ENCODE data around the gene STEEP1.

Gene STEEP1

DNA sequence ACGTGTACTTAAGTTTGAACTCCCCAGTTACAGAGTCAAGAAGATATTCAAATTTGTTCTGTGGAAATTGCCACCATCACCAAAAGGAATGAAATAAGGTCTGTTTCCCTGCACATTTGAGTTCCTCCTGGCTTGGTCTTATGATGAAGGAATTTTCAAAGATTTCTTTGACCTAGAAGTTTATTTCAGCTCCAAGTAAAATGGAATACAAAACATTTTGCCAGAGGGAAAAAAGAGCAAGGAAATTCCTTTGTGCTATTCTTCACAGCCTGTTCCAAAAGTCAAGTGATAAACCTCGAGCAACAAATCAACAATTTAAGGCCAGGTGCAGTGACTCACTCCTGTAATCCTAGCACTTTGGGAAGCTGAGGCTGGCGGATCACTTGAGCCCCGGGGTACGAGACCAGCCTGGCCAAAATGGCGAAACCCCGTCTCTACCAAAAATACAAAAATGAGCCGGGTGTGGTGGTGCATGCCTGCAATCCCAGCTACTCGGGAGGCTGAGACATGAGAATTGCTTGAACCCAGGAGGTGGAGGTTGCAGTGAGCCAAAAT lies 37.6 kb upstream of the STEEP1 start:
- Histone ChIP-seq H3F3A (ENCODE audit: insufficient read depth) (no peaks in the 10 kb centered on the region), H3K36me3 (ENCODE audit: low read length) (no peaks in the 10 kb centered on the region), H3K4me2 (ENCODE audit: low read depth, low read length, poor library complexity, severe bottlenecking) (peak overlapping the region; percentile 10), H4K20me1 (ENCODE audit: low read depth, low read length) (0 out of 2 replicates have a peak, but pooled peaks cover 5% of the 10 kb centered on the region), H3K27me3 (ENCODE audit: low read length) (no peaks in the 10 kb centered on the region), H2AFZ (ENCODE audit: low read depth, low read length, severe bottlenecking) (no peak overlapping the region), H3K9me2 (replicated peaks; ENCODE audit: insufficient read depth, low read length) (no peaks in the 10 kb centered on the region), H3K27ac (ENCODE audit: low read depth, low read length) (no peak overlapping the region), H3K4me3 (ENCODE audit: insufficient read depth, low read length, poor library complexity, severe bottlenecking) (no peak overlapping the region), H3K9me3 (ENCODE audit: insufficient read depth, low read length) (no peaks in the 10 kb centered on the region), H3K9ac (ENCODE audit: low read length) (no peak overlapping the region), H3K79me2 (ENCODE audit: insufficient read depth, low read length) (peaks cover 64% of the 10 kb centered on the region)
- TF ChIP-seq, protein P1, sequence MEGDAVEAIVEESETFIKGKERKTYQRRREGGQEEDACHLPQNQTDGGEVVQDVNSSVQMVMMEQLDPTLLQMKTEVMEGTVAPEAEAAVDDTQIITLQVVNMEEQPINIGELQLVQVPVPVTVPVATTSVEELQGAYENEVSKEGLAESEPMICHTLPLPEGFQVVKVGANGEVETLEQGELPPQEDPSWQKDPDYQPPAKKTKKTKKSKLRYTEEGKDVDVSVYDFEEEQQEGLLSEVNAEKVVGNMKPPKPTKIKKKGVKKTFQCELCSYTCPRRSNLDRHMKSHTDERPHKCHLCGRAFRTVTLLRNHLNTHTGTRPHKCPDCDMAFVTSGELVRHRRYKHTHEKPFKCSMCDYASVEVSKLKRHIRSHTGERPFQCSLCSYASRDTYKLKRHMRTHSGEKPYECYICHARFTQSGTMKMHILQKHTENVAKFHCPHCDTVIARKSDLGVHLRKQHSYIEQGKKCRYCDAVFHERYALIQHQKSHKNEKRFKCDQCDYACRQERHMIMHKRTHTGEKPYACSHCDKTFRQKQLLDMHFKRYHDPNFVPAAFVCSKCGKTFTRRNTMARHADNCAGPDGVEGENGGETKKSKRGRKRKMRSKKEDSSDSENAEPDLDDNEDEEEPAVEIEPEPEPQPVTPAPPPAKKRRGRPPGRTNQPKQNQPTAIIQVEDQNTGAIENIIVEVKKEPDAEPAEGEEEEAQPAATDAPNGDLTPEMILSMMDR (IDR thresholded peaks at IDR 0.05; ENCODE audit: insufficient read depth, low read length, poor library complexity, severe bottlenecking): no peak
- TF ChIP-seq EZH2phosphoT487 (conservative IDR thresholded peaks at IDR 0.05; ENCODE audit: low read length): no peak

DNA sequence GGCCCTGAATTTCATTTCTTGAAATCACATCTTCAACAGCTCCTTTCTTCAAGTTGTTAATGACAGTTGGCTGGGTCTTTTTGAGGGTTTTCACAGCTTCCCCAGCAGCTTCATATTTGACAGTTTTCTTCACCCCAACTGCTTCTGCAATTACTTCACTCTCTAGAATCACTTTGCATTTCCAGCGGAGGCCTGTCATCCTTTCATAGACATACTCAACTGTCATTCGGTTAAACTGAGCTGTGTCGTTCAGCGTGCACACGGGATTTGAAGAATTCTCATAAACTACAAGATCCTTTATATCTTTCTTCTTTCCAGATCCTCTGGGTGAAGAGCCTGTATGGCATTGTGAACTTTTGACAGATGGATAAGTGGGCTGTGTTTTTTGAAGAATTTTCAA lies 24.6 kb upstream of the STEEP1 start:
- Histone ChIP-seq H3F3A (ENCODE audit: insufficient read depth) (peaks cover 3% of the 10 kb centered on the region; the same call in 1 of the 2 replicates), H3K9me3 (ENCODE audit: insufficient read depth, low read length) (no peaks in the 10 kb centered on the region), H3K36me3 (ENCODE audit: low read length) (peaks cover 13% of the 10 kb centered on the region; the same call in 1 of the 2 replicates), H3K27me3 (ENCODE audit: low read length) (no peaks in the 10 kb centered on the region), H3K9me2 (replicated peaks; ENCODE audit: insufficient read depth, low read length) (no peaks in the 10 kb centered on the region), H2AFZ (ENCODE audit: low read depth, low read length, severe bottlenecking) (no peak overlapping the region), H3K79me2 (ENCODE audit: insufficient read depth, low read length) (no peaks in the 10 kb centered on the region), H3K4me2 (ENCODE audit: low read depth, low read length, poor library complexity, severe bottlenecking) (no peak overlapping the region), H4K20me1 (ENCODE audit: low read depth, low read length) (no peaks in the 10 kb centered on the region), H3K4me3 (ENCODE audit: insufficient read depth, low read length, poor library complexity, severe bottlenecking) (no peak overlapping the region), H3K27ac (ENCODE audit: low read depth, low read length) (no peak overlapping the region), H3K9ac (ENCODE audit: low read length) (no peak overlapping the region)
- TF ChIP-seq, protein P1 (IDR thresholded peaks at IDR 0.05; ENCODE audit: insufficient read depth, low read length, poor library complexity, severe bottlenecking): no peak
- TF ChIP-seq EZH2phosphoT487 (conservative IDR thresholded peaks at IDR 0.05; ENCODE audit: low read length): no peak

DNA sequence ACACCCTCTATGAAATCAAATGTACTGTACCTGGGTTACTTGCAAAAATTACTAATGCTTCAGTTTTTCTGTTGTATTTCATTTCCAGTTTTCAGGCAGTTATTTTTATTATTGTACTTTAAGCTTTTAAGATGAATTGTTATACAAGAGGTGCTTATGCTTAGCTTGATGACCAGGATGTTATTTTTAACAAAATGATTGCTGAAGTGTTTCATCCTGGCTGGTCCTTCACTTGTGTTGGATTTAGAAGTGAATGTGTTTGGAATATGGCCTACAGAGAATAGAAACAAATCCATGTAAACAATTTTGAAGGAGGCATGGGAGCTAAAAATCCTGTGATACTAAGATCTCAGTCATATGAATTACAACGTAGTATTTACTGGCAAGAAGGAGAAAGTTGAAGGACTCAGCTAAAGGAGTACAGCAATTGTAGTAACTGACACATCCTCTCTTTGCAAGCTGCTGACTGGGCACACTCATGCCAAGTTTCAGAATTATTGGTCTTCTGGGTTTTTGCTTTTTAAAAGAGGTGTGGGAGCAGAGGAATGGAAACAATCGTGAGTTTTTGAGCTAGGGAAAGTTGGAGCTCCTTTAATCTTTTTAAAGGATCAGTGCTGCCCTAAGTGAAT lies 18.3 kb upstream of the STEEP1 start:
- Histone ChIP-seq H3K9me3 (ENCODE audit: insufficient read depth, low read length) (no peaks in the 10 kb centered on the region), H4K20me1 (ENCODE audit: low read depth, low read length) (no peaks in the 10 kb centered on the region), H3K27ac (ENCODE audit: low read depth, low read length) (no peak overlapping the region), H3K36me3 (ENCODE audit: low read length) (peaks cover 1% of the 10 kb centered on the region; the same call in 1 of the 2 replicates), H3K4me3 (ENCODE audit: insufficient read depth, low read length, poor library complexity, severe bottlenecking) (no peak overlapping the region), H3F3A (ENCODE audit: insufficient read depth) (peaks cover 23% of the 10 kb centered on the region; the same call in 1 of the 2 replicates), H3K79me2 (ENCODE audit: insufficient read depth, low read length) (no peaks in the 10 kb centered on the region), H3K27me3 (ENCODE audit: low read length) (no peaks in the 10 kb centered on the region), H3K9me2 (replicated peaks; ENCODE audit: insufficient read depth, low read length) (no peaks in the 10 kb centered on the region), H2AFZ (ENCODE audit: low read depth, low read length, severe bottlenecking) (no peak overlapping the region), H3K4me2 (ENCODE audit: low read depth, low read length, poor library complexity, severe bottlenecking) (no peak overlapping the region), H3K9ac (ENCODE audit: low read length) (no peak overlapping the region)
- TF ChIP-seq, protein P1 (IDR thresholded peaks at IDR 0.05; ENCODE audit: insufficient read depth, low read length, poor library complexity, severe bottlenecking): no peak
- no peak for TF ChIP-seq EZH2phosphoT487 (conservative IDR thresholded peaks at IDR 0.05; ENCODE audit: low read length)

Data from SU-DHL-6 (cell line).